Left renal cortex interstitium (tissue), 4 donors: ENCODE results near the gene CHGA. TPM values are rescaled to one million over a fixed set of nuclear protein-coding genes. Genes with fewer than 3 reads are reported as not detected.

Experiments used
- DNase-seq, 4 donors: peaks; one replicate each; pipeline ENCODE4 v3.0.0-alpha.2; 2013; ENCODE audit warnings: low read depth in 4 of 4, low spot score in 2 of 4, missing footprints in 1 of 4
- polyA plus RNA-seq, 4 donors: library from polyadenylated mRNA; unstranded; fragments of 120-200 nt; gene quantifications; one replicate each; pipeline ENCODE4 v1.2.1, GENCODE V29; 2013; ENCODE audit not compliant: insufficient read length in 4 of 4

CHGA gene
- polyA plus RNA-seq, 4 donors, result 0.14 to 1.1 (median 0.38) TPM

GRCh38 chr14:92942576-92942975 is 19.6 kb downstream of the CHGA start:
- no peak for DNase-seq

GRCh38 chr14:92942976-92943710 is 20.2 kb downstream of the CHGA start:
- no peak for DNase-seq

- DNase-seq, result no peak
Measured at GRCh38 chr14:92943855-92944570, 21.1 kb downstream of the CHGA start.

DNA sequence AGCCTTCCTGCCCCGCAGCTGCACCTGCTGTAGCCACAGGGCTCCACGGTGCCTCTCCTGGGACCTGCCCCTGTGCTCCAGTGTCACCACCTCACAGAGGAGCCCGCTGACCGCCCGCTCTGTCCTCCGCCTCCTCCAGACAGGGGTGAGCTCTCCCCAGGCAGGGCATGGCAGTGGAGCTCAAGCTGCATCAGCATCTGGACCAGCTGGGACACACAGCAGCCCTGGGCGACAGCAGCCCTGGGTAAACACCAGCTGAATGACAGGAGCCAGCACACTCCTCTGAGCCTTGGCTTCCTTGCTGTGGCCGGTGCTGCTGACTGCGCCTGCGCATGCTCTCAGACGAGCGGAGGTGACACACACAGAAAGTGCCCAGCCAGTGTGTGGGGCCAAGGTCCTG is 22.0 kb downstream of the CHGA start:
- no peak for DNase-seq

DNA sequence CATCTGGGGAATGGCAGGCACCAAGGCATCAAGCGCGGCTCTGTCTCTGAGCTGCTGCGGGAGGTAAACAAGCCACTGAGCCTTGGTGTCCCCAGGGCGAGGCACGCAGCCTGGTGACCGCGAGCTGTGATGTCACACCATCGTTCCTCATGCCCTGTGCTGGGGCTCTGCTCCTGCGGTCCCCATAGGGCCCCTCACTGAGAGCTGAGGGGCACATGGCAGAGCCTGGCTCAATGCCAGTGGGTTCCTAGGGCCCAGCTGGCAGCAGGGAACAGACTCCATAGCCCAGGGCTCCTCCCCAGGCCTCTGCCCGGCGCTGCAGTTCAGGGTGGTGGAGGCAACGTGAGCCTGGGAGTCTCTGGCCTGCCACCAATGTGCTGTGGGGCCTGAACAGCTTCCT is 22.6 kb downstream of the CHGA start:
- no peak for DNase-seq

DNA sequence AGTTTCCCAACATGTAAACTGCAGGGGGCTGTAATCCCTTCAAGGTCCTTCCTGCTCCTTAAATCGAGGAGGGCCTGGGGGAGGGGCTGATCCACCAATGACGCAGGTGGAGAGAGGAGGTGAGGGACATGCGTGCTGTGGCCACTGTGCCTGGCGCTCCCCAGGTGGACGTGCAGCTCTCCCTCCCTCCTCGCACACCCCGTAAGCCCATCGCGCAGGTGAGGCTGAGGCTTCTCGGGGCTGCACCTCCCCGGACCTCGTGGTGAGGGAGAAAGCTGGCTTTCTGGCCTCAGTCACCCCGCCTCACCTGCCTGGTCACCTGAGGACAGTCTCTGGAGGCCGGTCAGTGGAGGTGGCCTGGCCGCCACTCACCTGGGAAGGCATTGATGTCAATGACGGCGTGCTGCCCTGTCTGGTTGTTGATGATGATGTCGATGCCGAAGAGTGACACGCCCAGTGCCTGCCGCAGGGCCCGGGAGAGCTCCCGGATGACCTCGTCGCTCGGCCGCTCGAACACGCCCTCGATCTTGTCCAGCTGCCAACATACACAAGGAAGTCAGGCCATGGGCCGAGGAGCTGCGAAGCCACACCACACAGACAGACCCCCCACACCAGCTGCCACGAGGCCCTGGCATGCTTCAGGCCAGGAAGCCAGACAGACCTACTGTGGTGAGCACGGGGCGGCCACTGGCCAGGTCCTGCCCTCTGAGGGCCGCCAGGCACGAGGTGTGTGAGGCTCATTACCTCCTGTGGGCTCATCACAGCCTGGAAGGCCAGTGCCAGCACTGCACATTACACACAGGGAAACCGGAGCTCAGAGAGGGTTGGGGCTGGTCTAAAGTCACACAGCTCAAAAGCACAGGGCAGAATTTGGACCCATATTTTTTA is 23.3 kb downstream of the CHGA start:
- no peak for DNase-seq

DNA sequence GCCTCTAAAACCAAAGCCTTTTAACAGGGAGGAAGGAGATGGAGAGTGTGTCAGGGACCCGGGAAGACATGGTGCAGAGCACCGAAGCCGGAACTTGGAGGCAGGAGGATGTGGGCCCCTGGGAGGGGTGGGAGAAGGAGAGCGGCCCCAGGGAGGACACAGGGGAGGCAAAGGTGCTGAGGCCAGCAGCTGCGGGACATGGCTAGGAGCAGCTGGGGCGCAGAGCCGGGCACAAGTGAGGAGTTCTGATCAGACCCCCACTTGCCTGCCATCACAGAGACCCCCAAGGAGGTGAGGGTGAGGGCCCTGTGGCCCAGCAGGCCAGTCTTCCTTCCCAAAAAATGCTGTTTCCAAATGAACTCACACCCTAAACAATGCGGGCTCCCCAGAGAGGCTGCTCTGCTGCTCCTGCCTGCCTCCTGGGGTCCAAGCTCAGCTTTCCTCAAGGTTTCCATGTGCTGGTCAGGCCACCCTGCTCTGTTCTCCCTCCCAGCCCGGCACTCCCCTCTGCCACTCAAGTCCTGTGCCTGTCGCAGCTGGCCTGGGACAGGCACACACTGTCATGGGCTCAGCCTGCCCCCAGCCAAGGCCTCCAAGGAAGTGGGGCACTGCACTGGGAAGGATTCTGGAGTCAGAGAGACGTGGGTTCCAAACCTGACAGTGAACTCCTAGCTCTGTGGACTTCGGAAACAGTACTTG is 24.0 kb downstream of the CHGA start:
- DNase-seq, result no peak

DNA sequence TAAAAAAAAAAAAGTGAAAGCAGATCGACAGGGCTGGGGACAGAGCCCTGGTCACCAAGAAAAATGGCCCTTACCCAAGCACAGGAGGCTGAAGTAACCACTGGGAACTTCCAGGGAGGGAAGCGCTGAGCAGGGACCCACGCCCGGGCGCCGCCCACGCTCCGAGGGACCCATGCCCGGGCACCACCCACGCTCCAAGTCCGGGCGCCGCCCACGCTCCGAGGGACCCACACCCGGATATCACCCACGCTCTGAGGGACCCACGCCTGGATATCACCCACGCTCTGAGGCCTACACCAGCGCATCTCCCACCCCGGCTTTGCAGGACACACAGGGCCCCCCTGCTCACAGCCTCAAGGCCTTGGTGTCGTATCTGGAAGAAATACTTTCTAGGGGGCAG is 25.7 kb downstream of the CHGA start:
- no peak for DNase-seq

GRCh38 chr14:92949496-92950192 is 26.7 kb downstream of the CHGA start:
- DNase-seq, result no peak

DNA sequence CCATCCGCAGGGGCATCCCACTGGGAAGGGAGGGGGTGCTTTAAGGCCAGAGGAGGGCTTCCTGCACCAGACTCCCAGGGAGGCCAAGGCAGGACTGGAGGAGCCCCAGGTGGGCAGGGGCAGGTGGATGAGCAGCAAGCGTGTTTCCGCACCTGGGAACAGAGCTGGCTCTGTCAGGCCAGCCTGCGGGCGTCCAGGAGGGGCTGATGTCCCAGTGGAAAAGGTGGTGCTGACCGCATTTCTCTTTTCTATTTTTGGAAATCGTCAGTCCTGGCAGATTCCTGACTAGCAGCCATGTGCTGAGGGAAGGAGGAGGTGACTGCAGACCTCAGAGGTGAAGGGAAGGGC is 27.2 kb downstream of the CHGA start:
- no peak for DNase-seq

DNA sequence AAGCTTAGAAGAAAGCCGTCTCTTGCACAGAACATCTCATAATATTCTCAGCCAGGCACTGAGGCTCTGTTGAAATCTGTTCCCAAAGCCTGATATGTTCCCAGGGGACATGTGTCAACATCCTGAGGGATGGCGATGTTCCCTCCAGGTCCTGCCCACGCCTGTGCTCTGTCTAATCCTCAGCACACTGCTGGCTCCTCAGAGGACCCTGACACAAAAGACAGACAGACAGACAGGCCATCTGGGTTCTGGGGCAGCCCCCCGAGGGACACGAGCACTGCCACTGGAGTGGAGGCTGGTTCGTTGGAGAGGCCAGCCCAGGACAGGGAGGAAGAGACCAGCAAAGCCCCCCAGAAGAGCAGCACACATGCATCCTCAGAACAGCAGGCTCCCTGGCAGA is 27.8 kb downstream of the CHGA start:
- no peak for DNase-seq

DNA sequence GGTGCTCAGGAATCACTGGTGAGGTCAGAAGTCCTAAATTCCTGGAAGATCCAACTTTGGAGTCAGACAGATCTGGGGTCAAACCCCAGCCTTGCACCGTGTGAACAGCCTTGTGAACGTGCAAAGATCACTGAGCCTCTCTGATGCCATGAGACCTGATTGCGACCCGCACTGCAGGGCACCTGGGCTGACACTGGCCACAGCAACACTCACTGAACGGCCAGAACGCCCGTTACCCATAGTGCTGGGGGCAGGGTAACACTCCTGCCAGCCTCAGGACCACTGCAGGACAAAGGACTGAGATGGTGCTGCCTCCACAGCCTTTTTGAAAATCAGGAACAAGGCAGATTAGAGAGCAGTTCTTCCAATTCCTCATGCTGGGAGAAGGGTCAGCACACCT is 28.3 kb downstream of the CHGA start:
- no peak for DNase-seq

- DNase-seq, result no peak
Measured at GRCh38 chr14:92951912-92952471, 29.0 kb downstream of the CHGA start.

- DNase-seq, result no peak
Measured at GRCh38 chr14:92952481-92953298, 29.7 kb downstream of the CHGA start.

GRCh38 chr14:92953526-92953925 is 30.6 kb downstream of the CHGA start:
- DNase-seq, result no peak

DNA sequence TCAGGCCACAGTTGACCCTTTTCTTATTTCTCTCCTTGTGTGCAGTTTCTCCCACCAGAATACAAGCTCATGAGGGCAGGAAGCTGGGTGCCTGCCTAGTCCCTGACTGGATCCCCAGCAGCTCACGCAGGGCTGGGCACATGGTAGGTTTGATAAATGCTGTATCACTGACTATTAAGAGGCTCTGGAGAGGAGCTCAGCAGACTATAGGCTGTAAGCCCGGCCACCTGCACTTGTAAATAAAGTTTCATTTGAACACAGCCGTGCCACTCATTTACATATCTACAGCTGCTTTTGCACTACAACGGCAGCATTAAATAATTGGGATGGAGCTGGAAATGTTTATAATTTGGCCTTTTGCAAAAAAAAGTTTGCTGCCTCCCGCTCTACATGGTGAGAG is 32.0 kb downstream of the CHGA start:
- DNase-seq, result no peak

DNA sequence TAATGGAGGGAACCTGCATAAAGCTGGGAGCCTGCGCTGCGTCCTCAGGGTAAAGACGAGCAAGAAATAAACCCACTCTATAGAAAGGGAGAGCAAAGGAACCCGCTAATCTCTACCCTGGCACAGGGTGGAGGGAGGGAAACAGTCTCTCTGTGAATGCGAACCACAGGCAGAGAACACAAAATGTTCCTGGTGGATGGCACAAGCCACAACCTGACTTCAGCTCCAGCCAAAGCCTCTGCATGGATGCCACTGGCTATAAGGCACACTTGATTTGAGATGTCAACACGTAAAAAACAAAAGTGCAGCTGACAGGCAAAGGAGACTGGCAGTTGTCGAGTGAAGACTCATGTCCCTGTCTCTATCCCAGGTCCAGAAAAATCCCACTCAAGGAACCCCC is 32.4 kb downstream of the CHGA start:
- DNase-seq, result no peak

GRCh38 chr14:92956961-92957360 is 34.0 kb downstream of the CHGA start:
- DNase-seq, result no peak
